Tibial nerve (tissue), 4 donors: ENCODE measurements around the gene CC2D2A. TPM values are rescaled to one million over a fixed set of nuclear protein-coding genes. Genes with fewer than 3 reads are reported as not detected.

ENCODE experiments used
- DNase-seq, 2 donors: peaks; one replicate each; pipeline ENCODE4 v3.0.0-alpha.2; 2019; ENCODE audit warnings: low spot score in 2 of 2
- H3K27ac ChIP-seq, 4 donors: fragments of 200-600 bp; sonication (generic) in 3 of 4; one replicate each; pipeline ENCODE4 v1.5.1; 2017 to 2019; ENCODE audit warnings: mild to moderate bottlenecking in 1 of 4
- H3K27me3 ChIP-seq, 2 donors: fragments of 200-600 bp; sonication (generic) in 1 of 2; one replicate each; pipeline versions ENCODE4 v1.5.1 to v1.6.0; 2017 to 2019
- H3K36me3 ChIP-seq, 3 donors: fragments of 200-600 bp; sonication (generic); one replicate each; pipeline ENCODE4 v1.5.1; 2018 to 2019
- H3K4me1 ChIP-seq, 4 donors: fragments of 200-600 bp; sonication (generic) in 3 of 4; one replicate each; pipeline ENCODE4 v1.5.1; 2017 to 2019
- H3K4me3 ChIP-seq, 4 donors: fragments of 200-600 bp; sonication (generic) in 3 of 4; one replicate each; pipeline ENCODE4 v1.5.1; 2017 to 2019; ENCODE audit warnings: mild to moderate bottlenecking in 1 of 4, moderate library complexity in 1 of 4
- H3K9me3 ChIP-seq, 4 donors: fragments of 200-600 bp; sonication (generic) in 3 of 4; one replicate each; pipeline ENCODE4 v1.5.1; 2017 to 2019
- EP300 ChIP-seq, 2 donors: sonication (generic); formaldehyde crosslinking; IDR thresholded peaks; one replicate each; pipeline ENCODE4 v1.6.1; 2017; ENCODE audit warnings: antibody characterized with exemption in 2 of 2, mild to moderate bottlenecking in 1 of 2
- POLR2A ChIP-seq, 2 donors: fragments of 450-650 bp; IDR thresholded peaks; one replicate each; pipeline ENCODE4 v1.6.1; 2017; ENCODE audit warnings: antibody characterized with exemption in 2 of 2, mild to moderate bottlenecking in 2 of 2, moderate library complexity in 2 of 2
- WGBS, 2 donors: methylation state at CpG; one replicate each; pipeline ENCODE4 v1.1.5; 2018; 5-methylcytosine and 5-hydroxymethylcytosine counted together
- total RNA-seq, 4 donors: library from RNA; depleted of rRNA; stranded (reverse); fragments of >200 nt; gene quantifications; one replicate each; pipeline ENCODE4 v1.1.0, GENCODE V29; 2016
- TF ChIP-seq, protein P1 (sequence below), 5 experiments: fragments of 200-600 bp in 3 of 5; fragments of 450-650 bp in 2 of 5; sonication (generic) in 3 of 5; IDR thresholded peaks; one replicate each; pipeline ENCODE4 v1.5.1; 2016 to 2019; ENCODE audit warnings: antibody characterized with exemption in 5 of 5, mild to moderate bottlenecking in 3 of 5, moderate library complexity in 2 of 5

CC2D2A gene
- total RNA-seq, 4 donors from 2014 or later: 29.5 to 47.9 (median 38.4) TPM

DNA sequence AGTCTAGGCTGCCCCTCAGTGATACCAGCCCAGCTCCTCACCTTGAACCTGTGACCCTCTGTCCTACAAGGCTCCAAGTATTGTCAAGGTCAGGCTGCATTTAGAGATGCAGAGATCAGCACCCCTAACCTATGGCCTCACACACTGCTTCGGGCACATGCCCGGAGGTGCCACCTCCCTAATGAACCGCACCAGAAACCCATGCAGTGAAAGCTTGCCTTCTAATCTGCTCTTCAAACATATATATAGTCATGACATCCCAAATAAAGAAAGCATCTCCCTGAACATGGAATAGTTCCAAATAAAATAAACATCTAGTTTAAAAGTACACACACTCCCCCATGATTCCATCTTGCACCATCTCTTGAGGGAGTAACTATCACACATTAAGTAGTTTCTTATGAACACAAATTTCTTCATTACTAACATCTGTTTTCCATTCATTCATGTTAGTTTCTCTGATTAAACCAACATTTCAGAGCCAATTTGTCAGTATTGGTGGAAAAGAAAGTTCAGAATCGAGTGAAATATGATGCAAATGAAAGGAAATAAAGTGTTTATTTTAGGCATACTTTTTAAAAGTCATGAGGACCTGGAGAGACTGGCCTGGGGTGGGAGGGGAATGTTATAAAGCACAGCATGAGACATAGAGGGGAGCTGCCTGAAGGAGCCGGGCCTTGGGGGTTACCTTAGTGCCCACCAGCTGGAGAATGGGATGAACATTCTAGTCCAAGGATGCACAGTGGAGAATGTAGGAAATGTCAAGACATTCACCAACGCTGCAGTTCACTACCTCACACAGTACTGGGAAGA, 19.2 kb downstream of the CC2D2A start:
- Histone ChIP-seq H3K27me3 (no peaks in the 10 kb centered on the region), H3K9me3 (peaks cover 0 to 34% (median 9%) of the 10 kb centered on the region in 4 donors), H3K4me1 (peaks cover 0 to 20% (median 0%) of the 10 kb centered on the region in 4 donors), H3K4me3 (no peak overlapping the region), H3K27ac (peak overlapping the region in 2 of 4 donors; percentile 80 to 82), H3K36me3 (peaks cover 0 to 35% (median 0%) of the 10 kb centered on the region in 3 donors)
- peak in 1 of 2 donors; percentile 30 for DNase-seq
- peak in 1 of 2 donors; percentile 79 for TF ChIP-seq EP300 (IDR thresholded peaks at IDR 0.05)
- TF ChIP-seq, protein P1, sequence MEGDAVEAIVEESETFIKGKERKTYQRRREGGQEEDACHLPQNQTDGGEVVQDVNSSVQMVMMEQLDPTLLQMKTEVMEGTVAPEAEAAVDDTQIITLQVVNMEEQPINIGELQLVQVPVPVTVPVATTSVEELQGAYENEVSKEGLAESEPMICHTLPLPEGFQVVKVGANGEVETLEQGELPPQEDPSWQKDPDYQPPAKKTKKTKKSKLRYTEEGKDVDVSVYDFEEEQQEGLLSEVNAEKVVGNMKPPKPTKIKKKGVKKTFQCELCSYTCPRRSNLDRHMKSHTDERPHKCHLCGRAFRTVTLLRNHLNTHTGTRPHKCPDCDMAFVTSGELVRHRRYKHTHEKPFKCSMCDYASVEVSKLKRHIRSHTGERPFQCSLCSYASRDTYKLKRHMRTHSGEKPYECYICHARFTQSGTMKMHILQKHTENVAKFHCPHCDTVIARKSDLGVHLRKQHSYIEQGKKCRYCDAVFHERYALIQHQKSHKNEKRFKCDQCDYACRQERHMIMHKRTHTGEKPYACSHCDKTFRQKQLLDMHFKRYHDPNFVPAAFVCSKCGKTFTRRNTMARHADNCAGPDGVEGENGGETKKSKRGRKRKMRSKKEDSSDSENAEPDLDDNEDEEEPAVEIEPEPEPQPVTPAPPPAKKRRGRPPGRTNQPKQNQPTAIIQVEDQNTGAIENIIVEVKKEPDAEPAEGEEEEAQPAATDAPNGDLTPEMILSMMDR (IDR thresholded peaks at IDR 0.05): no peak
- TF ChIP-seq POLR2A (IDR thresholded peaks at IDR 0.05): no peak
- 55 to 66% methylated on average over 6 of the region's 6 CpGs for WGBS, 2 donors

DNA sequence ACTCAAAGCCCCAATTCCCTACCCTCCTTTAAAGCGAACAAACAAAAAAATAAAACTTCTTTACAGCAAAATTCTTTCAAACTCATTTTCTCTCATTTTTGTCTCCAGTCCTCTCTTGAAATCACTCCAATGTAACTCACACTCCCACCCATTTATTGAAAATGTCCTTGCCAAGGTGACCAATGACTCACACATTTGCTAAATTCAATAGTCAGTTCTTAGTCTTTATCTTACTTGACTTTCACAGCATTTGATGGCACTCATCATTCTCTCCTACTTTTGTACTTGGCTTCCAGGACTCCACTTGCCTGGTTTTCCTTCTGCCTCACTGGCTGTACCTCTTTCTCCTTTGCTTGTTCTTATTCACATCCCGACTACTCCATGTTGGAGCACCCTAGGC, 19.9 kb downstream of the CC2D2A start:
- whole genome bisulfite sequencing, 2 donors: 65 to 67% methylated on average over 2 of the region's 2 CpGs
- Histone ChIP-seq H3K4me1 (peaks cover 0 to 15% (median 0%) of the 10 kb centered on the region in 4 donors), H3K9me3 (peaks cover 0 to 34% (median 9%) of the 10 kb centered on the region in 4 donors), H3K4me3 (no peak overlapping the region), H3K36me3 (peaks cover 0 to 28% (median 0%) of the 10 kb centered on the region in 3 donors), H3K27me3 (no peaks in the 10 kb centered on the region), H3K27ac (peak overlapping the region in 2 of 4 donors; percentile 60 to 81)
- DNase-seq: no peak
- no peak for TF ChIP-seq POLR2A (IDR thresholded peaks at IDR 0.05)
- no peak for TF ChIP-seq EP300 (IDR thresholded peaks at IDR 0.05)
- TF ChIP-seq, protein P1 (IDR thresholded peaks at IDR 0.05): no peak

DNA sequence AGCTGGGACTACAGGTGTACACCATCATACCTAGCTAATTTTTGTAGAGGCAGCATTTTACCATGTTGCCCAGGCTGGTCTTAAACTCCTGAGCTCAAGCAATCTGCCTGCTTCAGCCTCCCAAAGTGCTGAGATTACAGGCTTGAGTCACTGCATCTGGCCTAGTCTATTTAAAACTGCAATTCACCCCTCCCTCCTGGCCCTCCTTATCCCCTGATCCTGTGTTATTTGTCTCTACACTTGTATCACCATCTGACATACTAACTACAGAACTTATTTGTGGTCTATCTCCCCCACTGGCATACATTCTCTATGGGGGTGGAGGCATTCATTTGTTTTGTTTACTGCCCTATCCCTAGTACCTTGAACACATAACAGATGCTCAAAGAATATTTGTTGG, 23.7 kb downstream of the CC2D2A start:
- TF ChIP-seq, protein P1 (IDR thresholded peaks at IDR 0.05): no peak
- TF ChIP-seq EP300 (IDR thresholded peaks at IDR 0.05) (no peak), POLR2A (IDR thresholded peaks at IDR 0.05) (no peak)
- Histone ChIP-seq H3K4me3 (no peak overlapping the region), H3K27me3 (no peaks in the 10 kb centered on the region), H3K36me3 (peaks cover 0 to 9% (median 0%) of the 10 kb centered on the region in 3 donors), H3K27ac (no peak overlapping the region), H3K9me3 (peaks cover 0 to 11% (median 4%) of the 10 kb centered on the region in 4 donors), H3K4me1 (peaks cover 0 to 22% (median 0%) of the 10 kb centered on the region in 4 donors)
- DNase-seq: no peak

DNA sequence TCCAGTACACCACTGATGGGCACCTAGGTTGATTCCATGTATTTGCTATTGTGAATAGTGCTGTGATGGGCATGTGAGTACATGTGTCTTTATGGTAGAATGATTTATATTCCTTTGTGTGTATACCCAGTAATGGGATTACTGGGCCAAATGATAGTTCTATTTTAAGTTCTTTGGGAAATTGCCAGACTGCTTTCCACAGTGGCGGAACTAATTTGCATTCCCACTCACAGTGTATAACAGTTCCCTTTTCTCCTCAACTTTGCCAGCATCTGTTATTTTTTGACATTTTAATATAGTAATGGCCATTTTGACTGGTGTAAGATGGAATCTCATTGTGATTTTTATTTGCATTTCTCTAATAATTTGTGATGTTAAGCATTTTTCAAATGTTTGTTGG, 25.9 kb downstream of the CC2D2A start:
- H3K27me3 ChIP-seq: no peaks in the 10 kb centered on the region
- whole genome bisulfite sequencing, 2 donors: 45 to 46% methylated on average over 1 of the region's 1 CpG
- DNase-seq: no peak
- peaks cover 0 to 4% (median 0%) of the 10 kb centered on the region in 3 donors for H3K36me3 ChIP-seq
- peaks cover 0 to 8% (median 2%) of the 10 kb centered on the region in 4 donors for H3K9me3 ChIP-seq
- no peak for TF ChIP-seq EP300 (IDR thresholded peaks at IDR 0.05)
- TF ChIP-seq, protein P1 (IDR thresholded peaks at IDR 0.05): no peak
- no peak for TF ChIP-seq POLR2A (IDR thresholded peaks at IDR 0.05)
- peaks cover 0 to 11% (median 0%) of the 10 kb centered on the region in 4 donors for H3K4me1 ChIP-seq
- H3K27ac ChIP-seq: no peak overlapping the region
- H3K4me3 ChIP-seq: no peak overlapping the region

DNA sequence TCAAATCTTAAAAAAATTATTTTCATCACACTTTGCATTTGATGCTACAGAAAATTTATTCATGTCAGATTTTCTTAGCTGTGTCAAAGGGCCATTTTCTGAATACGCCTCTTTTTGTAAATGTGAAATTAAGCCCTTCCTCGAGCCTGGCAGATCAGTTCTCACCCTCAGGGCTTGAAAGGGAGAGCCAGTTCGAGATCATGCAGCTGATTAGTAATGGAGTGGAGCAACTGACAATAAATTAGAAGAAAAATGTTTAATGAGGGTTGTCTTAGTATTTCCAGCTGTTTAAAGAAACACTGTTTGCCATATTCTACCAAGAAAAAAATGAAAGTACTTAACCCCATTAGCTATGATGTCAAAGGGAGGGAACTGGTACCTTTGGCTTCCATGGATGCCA, 28.7 kb downstream of the CC2D2A start:
- DNase-seq: no peak
- no peak overlapping the region for H3K4me3 ChIP-seq
- TF ChIP-seq, protein P1 (IDR thresholded peaks at IDR 0.05): no peak
- TF ChIP-seq POLR2A (IDR thresholded peaks at IDR 0.05) (no peak), EP300 (IDR thresholded peaks at IDR 0.05) (no peak)
- peaks cover 0 to 17% (median 2%) of the 10 kb centered on the region in 4 donors for H3K4me1 ChIP-seq
- H3K27ac ChIP-seq: no peak overlapping the region
- peaks cover 0 to 8% (median 2%) of the 10 kb centered on the region in 4 donors for H3K9me3 ChIP-seq
- WGBS, 2 donors: 49 to 54% methylated on average over 3 of the region's 3 CpGs
- H3K27me3 ChIP-seq: no peaks in the 10 kb centered on the region
- peaks cover 0 to 6% (median 0%) of the 10 kb centered on the region in 3 donors for H3K36me3 ChIP-seq
